Measurements from ENCODE around the gene TSPOAP1. TPM values are rescaled to one million over a fixed set of nuclear protein-coding genes. Genes with fewer than 3 reads are reported as not detected.

Gene TSPOAP1
- polyA plus RNA-seq, 2 of the 4 experiments (the other 2 are of a cell fraction) = not detected

- no peak overlapping the region for H3K4me3 ChIP-seq
- ATAC-seq (no peak), FAIRE-seq (no peak), DNase-seq (ENCODE audit: low read depth in 1 of 2, low spot score in 1 of 2) (no peak)
- H3K4me2 ChIP-seq = no peak overlapping the region
- H3K27ac ChIP-seq = no peak overlapping the region
- no peaks in the 10 kb centered on the region for H3K9me3 ChIP-seq
- no peak for TF ChIP-seq EHF (CRISPR knock-in tag; IDR thresholded peaks at IDR 0.05)
- TF ChIP-seq FOXS1 (CRISPR knock-in tag; IDR thresholded peaks at IDR 0.05) = no peak
- no peak for TF ChIP-seq HOXA7 (CRISPR knock-in tag; IDR thresholded peaks at IDR 0.05)
- TF ChIP-seq NR3C1 (IDR thresholded peaks at IDR 0.05) = no peak
- TF ChIP-seq RAD21 (conservative IDR thresholded peaks at IDR 0.05 in 1 of 2, IDR thresholded peaks at IDR 0.05 in 1 of 2) = no peak
- TF ChIP-seq NPAS2 (CRISPR knock-in tag; IDR thresholded peaks at IDR 0.05; ENCODE audit: borderline replicate concordance) = no peak
- no peaks in the 10 kb centered on the region for H3K4me1 ChIP-seq
- WGBS (ENCODE audit: missing lambda C conversion rate) = 69% methylated on average over 12 of the region's 12 CpGs
- CTCF ChIA-PET = interaction anchor here (0.7 to 2.2 kb wide), 4 partner anchors 9 to 47 kb away, joined by 3 to 12 read pairs (median 4); no protein-coding TSS in a partner anchor
- POLR2A ChIA-PET = no interaction called here
Observed at GRCh38 chr17:58268326-58268725, 60.3 kb downstream of the TSPOAP1 start.

DNA sequence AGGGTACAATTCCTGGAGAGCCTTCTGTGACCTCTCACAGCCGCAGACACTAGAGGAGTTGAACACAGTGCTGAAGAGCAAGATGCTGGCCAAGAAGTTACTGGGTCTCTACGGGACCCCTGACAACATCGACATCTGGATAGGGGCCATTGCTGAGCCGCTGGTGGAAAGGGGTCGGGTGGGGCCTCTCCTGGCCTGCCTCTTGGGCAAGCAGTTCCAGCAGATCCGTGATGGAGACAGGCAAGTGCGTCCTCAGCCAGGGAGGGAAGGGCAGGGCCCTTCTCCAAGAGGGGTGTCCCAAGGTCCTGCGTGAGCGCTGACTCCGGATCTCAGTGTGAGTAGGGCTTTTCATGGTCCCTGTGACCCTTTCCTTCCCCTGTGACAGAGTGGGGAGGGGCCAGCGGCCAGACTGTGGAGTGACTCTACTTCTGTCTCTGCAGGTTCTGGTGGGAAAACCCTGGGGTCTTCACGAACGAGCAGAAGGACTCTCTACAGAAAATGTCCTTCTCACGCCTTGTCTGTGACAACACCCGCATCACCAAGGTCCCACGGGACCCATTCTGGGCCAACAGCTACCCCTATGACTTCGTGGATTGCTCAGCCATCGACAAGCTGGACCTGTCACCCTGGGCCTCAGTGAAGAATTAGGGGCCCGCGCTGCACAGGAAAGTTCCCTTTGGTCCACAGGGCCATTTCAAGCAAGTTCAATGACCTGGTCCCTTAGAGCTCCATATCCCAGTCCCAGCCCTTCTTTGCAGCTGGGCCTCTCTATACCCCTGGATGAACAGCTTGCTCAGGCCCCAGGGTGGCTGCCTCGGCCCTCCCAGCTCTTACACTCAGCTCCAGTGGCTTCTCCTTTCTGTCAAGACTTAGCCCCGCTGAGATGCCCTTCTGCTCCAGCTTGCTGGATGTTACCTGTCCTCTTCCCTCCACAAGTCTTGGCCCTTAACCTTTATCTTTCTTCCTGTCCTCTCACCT lies 61.0 kb downstream of the TSPOAP1 start:
- TF ChIP-seq POLR2A (IDR thresholded peaks at IDR 0.05; ENCODE audit: low read length) (no peak), SMC3 (IDR thresholded peaks at IDR 0.05) (no peak), ZC3H11A (IDR thresholded peaks at IDR 0.05) (no peak), MAFK (IDR thresholded peaks at IDR 0.05; ENCODE audit: partially characterized antibody) (no peak), PHF8 (IDR thresholded peaks at IDR 0.05; ENCODE audit: borderline replicate concordance, low read depth) (no peak), EP300 (IDR thresholded peaks at IDR 0.05) (no peak), E2F6 (IDR thresholded peaks at IDR 0.05; ENCODE audit: borderline replicate concordance, low read depth) (no peak), RARB (CRISPR knock-in tag; IDR thresholded peaks at IDR 0.05) (no peak), MAZ (IDR thresholded peaks at IDR 0.05; ENCODE audit: borderline replicate concordance, low read depth, low read length) (no peak)
- Histone ChIP-seq H3K4me3 (no peak overlapping the region), H3K9me3 (no peaks in the 10 kb centered on the region), H3K27ac (no peak overlapping the region), H3K4me2 (no peak overlapping the region), H3K4me1 (no peaks in the 10 kb centered on the region)
- ChIA-PET CTCF (interaction anchor here (0.7 to 2.2 kb wide), 4 partner anchors 9 to 47 kb away, joined by 3 to 12 read pairs (median 4); no protein-coding TSS in a partner anchor), POLR2A (no interaction called here)
- FAIRE-seq = no peak
- ATAC-seq = no peak
- no peak for DNase-seq (ENCODE audit: low read depth in 1 of 2, low spot score in 1 of 2)
- WGBS (ENCODE audit: missing lambda C conversion rate) = 44% methylated on average over 22 of the region's 22 CpGs

DNA sequence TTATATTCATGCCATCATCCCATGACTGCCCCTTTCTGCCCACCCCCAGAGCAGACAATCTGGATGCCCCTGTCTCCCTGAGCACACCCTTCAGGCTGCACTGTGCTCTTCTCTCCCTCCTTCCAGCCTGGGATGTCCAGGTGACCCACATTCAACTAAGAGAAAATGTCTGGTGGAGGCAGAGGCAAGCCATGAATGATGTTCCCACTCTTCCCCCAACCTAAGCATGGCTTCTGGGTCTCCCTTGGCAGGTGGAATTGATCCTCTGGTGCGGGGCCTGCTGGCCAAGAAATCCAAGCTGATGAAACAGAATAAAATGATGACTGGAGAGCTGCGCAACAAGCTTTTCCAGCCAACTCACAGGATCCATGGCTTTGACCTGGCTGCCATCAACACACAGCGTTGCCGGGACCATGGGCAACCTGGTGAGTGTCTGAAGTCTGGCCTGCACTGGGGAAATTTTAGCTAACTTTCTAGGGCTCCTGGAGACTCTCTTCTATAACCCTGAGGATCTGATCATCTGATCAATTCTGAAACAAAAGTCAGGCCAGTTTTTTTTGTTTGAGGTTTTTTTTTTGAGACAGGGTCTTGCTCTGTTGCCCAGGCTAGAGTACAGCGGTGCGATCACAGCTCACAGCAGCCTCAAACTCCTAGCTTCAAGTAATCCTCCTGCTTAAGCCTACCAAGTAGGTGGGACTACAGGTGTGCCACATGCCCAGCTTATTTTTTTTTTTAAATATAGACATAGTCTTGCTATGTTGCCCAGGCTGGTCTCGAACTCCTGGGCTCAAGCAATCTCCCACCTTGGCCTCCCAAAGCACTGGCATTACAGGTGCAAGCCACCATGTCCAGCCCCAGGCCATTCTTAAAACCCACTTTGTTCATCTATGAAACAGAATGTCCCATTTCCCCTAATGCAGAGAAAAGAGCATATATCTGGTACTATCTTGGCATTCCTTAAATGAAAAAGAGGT lies 62.4 kb downstream of the TSPOAP1 start:
- no peak for TF ChIP-seq FOSL2 (IDR thresholded peaks at IDR 0.05)
- TF ChIP-seq FOSL2 (CRISPR knock-in tag; IDR thresholded peaks at IDR 0.05) = no peak
- TF ChIP-seq SREBF2 (IDR thresholded peaks at IDR 0.05) = no peak
- WGBS (ENCODE audit: missing lambda C conversion rate) = 55% methylated on average over 7 of the region's 7 CpGs
- no peak for ATAC-seq
- Histone ChIP-seq H3K4me2 (no peak overlapping the region), H3K9me3 (no peaks in the 10 kb centered on the region; the same call in 2 of the 3 replicates), H3K4me1 (no peaks in the 10 kb centered on the region), H3K27ac (no peak overlapping the region), H3K4me3 (no peak overlapping the region)
- no peak for FAIRE-seq
- ChIA-PET CTCF (interaction anchor here (0.6 to 2.1 kb wide), 8 partner anchors 9 to 1447 kb away, joined by 3 to 11 read pairs (median 3); partner anchors contain the start of gene LPO), POLR2A (no interaction called here)
- DNase-seq (ENCODE audit: low read depth in 1 of 2, low spot score in 1 of 2) = no peak
